ENCODE data around the gene SPATA46. TPM values are rescaled to one million over a fixed set of nuclear protein-coding genes. Genes with fewer than 3 reads are reported as not detected.
A peak's percentile ranks its signal among the peaks of the same experiment; 100 is the strongest.

Gene SPATA46
- total RNA-seq, 4 donors from 2014 or later: not detected

GRCh38 chr1:162389021-162389818, 12.6 kb upstream of the SPATA46 start:
- Histone ChIP-seq H3K9me3 (no peaks in the 10 kb centered on the region), H3K4me3 (no peak overlapping the region), H3K4me1 (peaks cover 11% of the 10 kb centered on the region), H3K27ac (no peak overlapping the region), H3K27me3 (peaks cover 3% of the 10 kb centered on the region), H3K36me3 (no peaks in the 10 kb centered on the region)
- DNase-seq (ENCODE audit: low spot score in 2 of 2): no peak
- TF ChIP-seq CTCF (IDR thresholded peaks at IDR 0.05) (no peak), POLR2AphosphoS5 (IDR thresholded peaks at IDR 0.05) (no peak), POLR2A (IDR thresholded peaks at IDR 0.05) (no peak), EP300 (IDR thresholded peaks at IDR 0.05) (no peak)
- 44% methylated on average over 11 of the region's 11 CpGs for WGBS

DNA sequence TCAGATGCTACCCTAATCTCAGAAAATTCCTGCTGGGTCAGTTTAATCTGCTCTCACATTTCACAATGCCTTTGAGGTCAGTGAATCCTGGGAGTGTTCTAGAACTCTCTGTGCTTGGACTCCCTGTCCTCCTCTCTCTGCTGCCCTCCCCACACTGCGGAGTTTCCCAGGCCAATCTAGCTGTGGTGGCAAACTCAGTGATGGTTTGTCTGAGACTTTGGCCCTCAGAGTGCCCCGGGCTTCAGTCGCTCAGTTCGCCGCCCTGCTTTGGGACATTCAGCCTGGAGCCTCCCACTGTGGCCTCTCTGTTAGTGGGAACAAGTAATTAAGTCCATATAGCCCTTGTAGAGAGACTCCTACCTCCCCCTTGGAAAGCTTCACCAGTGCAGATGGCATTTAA, 12.0 kb upstream of the SPATA46 start:
- H3K27me3 ChIP-seq: no peaks in the 10 kb centered on the region
- H3K4me3 ChIP-seq: no peak overlapping the region
- TF ChIP-seq POLR2AphosphoS5 (IDR thresholded peaks at IDR 0.05) (peak in 1 of 3 donors; percentile 15), POLR2A (IDR thresholded peaks at IDR 0.05) (no peak)
- WGBS: 92% methylated on average over 3 of the region's 5 CpGs
- DNase-seq (ENCODE audit: low spot score in 2 of 2): no peak
- H3K27ac ChIP-seq: no peak overlapping the region
- peaks cover 11% of the 10 kb centered on the region for H3K4me1 ChIP-seq
- no peaks in the 10 kb centered on the region for H3K9me3 ChIP-seq
- H3K36me3 ChIP-seq: no peaks in the 10 kb centered on the region

GRCh38 chr1:162388083-162388594, 11.5 kb upstream of the SPATA46 start:
- no peak for DNase-seq (ENCODE audit: low spot score in 2 of 2)
- WGBS: 83% methylated on average over 8 of the region's 8 CpGs
- TF ChIP-seq POLR2A (IDR thresholded peaks at IDR 0.05) (no peak), POLR2AphosphoS5 (IDR thresholded peaks at IDR 0.05) (no peak), CTCF (IDR thresholded peaks at IDR 0.05) (no peak), EP300 (IDR thresholded peaks at IDR 0.05) (no peak)
- peaks cover 11% of the 10 kb centered on the region for H3K4me1 ChIP-seq
- no peaks in the 10 kb centered on the region for H3K36me3 ChIP-seq
- H3K9me3 ChIP-seq: no peaks in the 10 kb centered on the region
- H3K4me3 ChIP-seq: no peak overlapping the region
- H3K27me3 ChIP-seq: no peaks in the 10 kb centered on the region
- no peak overlapping the region for H3K27ac ChIP-seq

- Histone ChIP-seq H3K9me3 (no peaks in the 10 kb centered on the region), H3K4me1 (peaks cover 13% of the 10 kb centered on the region), H3K36me3 (no peaks in the 10 kb centered on the region), H3K27ac (no peak overlapping the region), H3K4me3 (no peak overlapping the region), H3K27me3 (no peaks in the 10 kb centered on the region)
- WGBS: 83% methylated on average over 20 of the region's 20 CpGs
- DNase-seq (ENCODE audit: low spot score in 2 of 2): no peak
- TF ChIP-seq POLR2A (IDR thresholded peaks at IDR 0.05): no peak
- no peak for TF ChIP-seq EP300 (IDR thresholded peaks at IDR 0.05)
- TF ChIP-seq POLR2AphosphoS5 (IDR thresholded peaks at IDR 0.05): no peak
- no peak for TF ChIP-seq CTCF (IDR thresholded peaks at IDR 0.05)
Observed at GRCh38 chr1:162387226-162388082, 10.8 kb upstream of the SPATA46 start.

DNA sequence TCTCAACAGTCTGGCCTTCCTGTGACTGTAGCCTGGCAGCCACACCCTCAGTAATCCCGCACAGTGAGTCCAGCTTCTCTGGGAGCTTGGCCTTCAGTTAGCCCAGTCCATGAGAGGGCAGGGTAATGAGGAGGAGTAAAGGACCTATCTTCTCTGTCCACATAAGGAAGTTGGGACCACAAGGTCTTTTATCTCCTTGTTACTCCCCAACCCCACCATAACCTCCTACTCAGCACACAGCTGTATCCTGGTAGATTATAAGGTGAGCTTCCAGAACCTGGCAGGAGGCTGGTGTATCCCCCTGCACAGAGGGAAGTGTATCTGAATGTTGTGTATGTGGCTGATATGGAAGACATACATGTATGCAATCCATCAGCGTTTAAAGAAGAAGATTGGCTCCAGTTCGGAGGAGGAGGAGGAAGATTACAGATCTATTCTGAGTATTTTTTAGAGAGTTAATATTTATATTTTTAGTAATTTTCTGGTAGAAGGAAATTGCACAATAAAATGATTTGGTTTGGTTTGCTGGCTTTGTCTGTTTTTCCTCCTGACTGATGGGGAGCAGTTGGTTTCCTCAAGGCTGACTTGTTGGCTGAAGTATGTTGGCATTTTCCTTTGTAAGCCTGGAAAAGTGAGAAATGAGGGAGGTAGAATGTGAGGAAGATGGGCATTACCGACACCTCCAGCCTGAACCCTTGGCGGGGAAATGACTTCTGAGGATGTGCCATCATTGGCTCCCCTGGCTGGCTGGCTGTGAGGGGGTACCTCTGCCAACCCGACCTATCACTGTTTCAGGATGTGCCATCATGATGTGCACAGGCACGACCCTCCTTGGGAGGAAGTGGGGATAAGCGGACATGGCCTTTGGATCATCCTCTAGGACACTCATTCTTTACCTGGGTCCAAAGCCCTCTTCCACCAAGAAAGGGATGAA, 9.9 kb upstream of the SPATA46 start:
- Histone ChIP-seq H3K27ac (no peak overlapping the region), H3K9me3 (no peaks in the 10 kb centered on the region), H3K36me3 (no peaks in the 10 kb centered on the region), H3K27me3 (no peaks in the 10 kb centered on the region), H3K4me1 (peaks cover 22% of the 10 kb centered on the region), H3K4me3 (no peak overlapping the region)
- DNase-seq (ENCODE audit: low spot score in 2 of 2): no peak
- 89% methylated on average over 8 of the region's 8 CpGs for WGBS
- TF ChIP-seq POLR2A (IDR thresholded peaks at IDR 0.05): no peak
- no peak for TF ChIP-seq EP300 (IDR thresholded peaks at IDR 0.05)
- TF ChIP-seq POLR2AphosphoS5 (IDR thresholded peaks at IDR 0.05): no peak
- no peak for TF ChIP-seq CTCF (IDR thresholded peaks at IDR 0.05)
